HCT116 (cell line): ENCODE results near the gene WDR37. TPM values are rescaled to one million over a fixed set of nuclear protein-coding genes. Genes with fewer than 3 reads are reported as not detected.

Experiments
- ATAC-seq: fragments of 200-7000 bp; cut with Tn5 transposase; 2 replicates; pipeline ENCODE4 v1.9.1; 2020; ENCODE audit warnings: mild to moderate bottlenecking, moderate library complexity
- BruUV-seq: library from RNA; stranded (reverse); fragments of 400-500 nt; replicated peaks from 2 replicates; lab custom pipeline; 2021; lab: Mats Ljungman, UMichigan
- CTCF ChIA-PET: fragments of 300-600 bp; sonication (Branson Sonifier 250); formaldehyde crosslinking; loops from one replicate; lab custom pipeline; 2021; ENCODE audit warnings: antibody characterized with exemption; lab: Charles Lee
- POLR2A ChIA-PET: fragments of 300-600, 350-600 bp; sonication (Branson Sonifier 250); formaldehyde crosslinking; loops from one replicate; lab custom pipeline; 2021; ENCODE audit warnings: antibody characterized with exemption; lab: Charles Lee
- RAD21 ChIA-PET, 2 experiments: fragments of 300-600 bp; sonication (Branson Sonifier 250); formaldehyde crosslinking; loops; one replicate each; lab custom pipeline; 2023; ENCODE audit warnings: low total read pairs in 2 of 2; ENCODE audit not compliant: uncharacterized antibody in 2 of 2, unreplicated experiment in 2 of 2, low non-redundant PET in 1 of 2; lab: Charles Lee
- DNase-seq: peaks from one replicate; pipeline ENCODE4 v3.0.0-alpha.2; 2010; ENCODE audit warnings: low read depth, low spot score
- H2AFZ ChIP-seq: fragments of 200-600 bp; shearing (Covaris generic), sonication (generic); 2 replicates; pipeline ENCODE4 v1.6.1; 2017; ENCODE audit warnings: low read depth, mixed run types, mixed read lengths, antibody characterized with exemption, low read length; ENCODE audit not compliant: poor library complexity, severe bottlenecking
- H3K27ac ChIP-seq: 2 replicates; pipeline ENCODE4 v1.5.1; 2012; ENCODE audit warnings: low read depth, low read length
- H3K27me3 ChIP-seq: fragments of 200-600 bp; sonication (generic); 2 replicates; pipeline ENCODE4 v1.6.1; 2016; ENCODE audit warnings: mixed run types, low read length, mixed read lengths; ENCODE audit not compliant: insufficient read depth
- H3K36me3 ChIP-seq, 2 experiments: fragments of 200-500 bp in 1 of 2; fragments of 200-600 bp in 1 of 2; sonication (Bioruptor generic) in 1 of 2; sonication (generic) in 1 of 2; 2 replicates each; pipeline versions ENCODE4 v1.5.1 to v1.6.1; 2014 to 2016; ENCODE audit warnings: low read length in 2 of 2, inconsistent platforms in 1 of 2, mixed read lengths in 1 of 2, mixed run types in 1 of 2; ENCODE audit not compliant: insufficient read depth in 2 of 2, control insufficient read depth in 1 of 2
- H3K4me1 ChIP-seq, 2 experiments: fragments of 200-600 bp in 1 of 2; sonication (generic) in 1 of 2; 2 replicates each; pipeline versions ENCODE4 v1.5.1 to v1.6.1; 2012 to 2017; ENCODE audit warnings: low read length in 2 of 2, inconsistent platforms in 1 of 2, mild to moderate bottlenecking in 1 of 2, mixed read lengths in 1 of 2, mixed run types in 1 of 2, moderate library complexity in 1 of 2; ENCODE audit not compliant: insufficient read depth in 2 of 2, control insufficient read depth in 1 of 2
- H3K4me2 ChIP-seq: fragments of 200-600 bp; sonication (generic); 2 replicates; pipeline ENCODE4 v1.6.1; 2017; ENCODE audit warnings: mixed run types, low read length, mixed read lengths
- H3K4me3 ChIP-seq, 2 experiments: fragments of 200-600 bp in 1 of 2; sonication (generic) in 1 of 2; replicated peaks in 1 of 2; 2 replicates each; pipeline ENCODE4 v1.5.1; 2011 to 2016; ENCODE audit warnings: low read length in 2 of 2, control low read depth in 1 of 2, low read depth in 1 of 2, mild to moderate bottlenecking in 1 of 2, mixed read lengths in 1 of 2, mixed run types in 1 of 2
- H3K79me2 ChIP-seq: fragments of 200-600 bp; sonication (generic); 2 replicates; pipeline ENCODE4 v1.6.1; 2017; ENCODE audit warnings: mild to moderate bottlenecking, mixed run types, low read length, moderate library complexity, mixed read lengths; ENCODE audit not compliant: insufficient read depth
- H3K9ac ChIP-seq: fragments of 200-600 bp; sonication (generic); 2 replicates; pipeline ENCODE4 v1.6.1; 2016; ENCODE audit warnings: low read length, mixed read lengths
- H3K9me2 ChIP-seq: fragments of 200-600 bp; sonication (generic), shearing (Covaris generic); 2 replicates; pipeline ENCODE4 v1.6.1; 2017; ENCODE audit warnings: mixed run types, mild to moderate bottlenecking, moderate library complexity; ENCODE audit not compliant: insufficient read depth
- H3K9me3 ChIP-seq, 2 experiments: fragments of 200-500 bp in 1 of 2; fragments of 200-600 bp in 1 of 2; sonication (Bioruptor generic) in 1 of 2; sonication (generic) in 1 of 2; 2 replicates each; pipeline ENCODE4 v1.6.1; 2014 to 2017; ENCODE audit warnings: low read length in 2 of 2, mixed read lengths in 2 of 2, inconsistent platforms in 1 of 2, low read depth in 1 of 2, mild to moderate bottlenecking in 1 of 2, mixed run types in 1 of 2, moderate library complexity in 1 of 2; ENCODE audit not compliant: control insufficient read depth in 1 of 2, insufficient read depth in 1 of 2
- H4K20me1 ChIP-seq: fragments of 200-600 bp; sonication (generic), shearing (Covaris generic); 2 replicates; pipeline ENCODE4 v1.6.1; 2017; ENCODE audit warnings: mixed run types, mild to moderate bottlenecking, moderate library complexity; ENCODE audit not compliant: insufficient read depth
- ATF3 ChIP-seq: IDR thresholded peaks from 2 replicates; pipeline ENCODE4 v1.6.1; 2012
- CBX3 ChIP-seq: IDR thresholded peaks from 2 replicates; pipeline ENCODE4 v1.6.1; 2012; ENCODE audit warnings: low read depth
- CEBPB ChIP-seq: IDR thresholded peaks from 2 replicates; pipeline ENCODE4 v1.6.1; 2012; ENCODE audit warnings: low read depth
- CTCF ChIP-seq, 3 experiments: fragments of 200-600 bp in 1 of 3; sonication (generic) in 1 of 3; IDR thresholded peaks in 2 of 3; conservative IDR thresholded peaks in 1 of 3; 2 replicates each; pipeline ENCODE4 v1.5.1; 2012 to 2017; ENCODE audit warnings: low read depth in 2 of 3, low read length in 2 of 3, antibody characterized with exemption in 1 of 3, borderline replicate concordance in 1 of 3, control low read depth in 1 of 3, mild to moderate bottlenecking in 1 of 3, mixed read lengths in 1 of 3, mixed run types in 1 of 3, moderate library complexity in 1 of 3; ENCODE audit not compliant: insufficient read depth in 1 of 3
- EGR1 ChIP-seq: IDR thresholded peaks from 2 replicates; pipeline ENCODE4 v1.6.1; 2012; ENCODE audit warnings: low read depth
- ELF1 ChIP-seq: IDR thresholded peaks from 2 replicates; pipeline ENCODE4 v1.6.1; 2012; ENCODE audit warnings: low read depth, borderline replicate concordance
- EZH2 ChIP-seq: fragments of 200-600 bp; sonication (generic); IDR thresholded peaks from 2 replicates; pipeline ENCODE4 v1.6.1; 2017; ENCODE audit warnings: antibody characterized with exemption, mixed run types
- EZH2phosphoT487 ChIP-seq: fragments of 200-600 bp; IDR thresholded peaks from 2 replicates; pipeline ENCODE4 v1.6.1; 2018; ENCODE audit warnings: antibody characterized with exemption, borderline replicate concordance
- FOSL1 ChIP-seq: IDR thresholded peaks from 2 replicates; pipeline ENCODE4 v1.6.1; 2012; ENCODE audit warnings: low read depth
- JUND ChIP-seq: IDR thresholded peaks from 2 replicates; pipeline ENCODE4 v1.6.1; 2012
- MAX ChIP-seq: IDR thresholded peaks from 2 replicates; pipeline ENCODE4 v1.6.1; 2012
- POLR2A ChIP-seq: IDR thresholded peaks from 2 replicates; pipeline ENCODE4 v1.7.0; 2011; ENCODE audit warnings: borderline replicate concordance; ENCODE audit not compliant: insufficient read depth, insufficient read length; ENCODE audit errors: extremely low read depth
- POLR2AphosphoS5 ChIP-seq: IDR thresholded peaks from 2 replicates; pipeline ENCODE4 v1.6.1; 2011; ENCODE audit warnings: mild to moderate bottlenecking, low read depth, low read length, moderate library complexity
- REST ChIP-seq: IDR thresholded peaks from 2 replicates; pipeline ENCODE4 v1.6.1; 2012; ENCODE audit warnings: low read depth
- SIN3A ChIP-seq: IDR thresholded peaks from 2 replicates; pipeline ENCODE4 v1.6.1; 2012; ENCODE audit warnings: low read depth
- SP1 ChIP-seq: IDR thresholded peaks from 2 replicates; pipeline ENCODE4 v1.6.1; 2012; ENCODE audit warnings: low read depth
- YY1 ChIP-seq: IDR thresholded peaks from 2 replicates; pipeline ENCODE4 v1.6.1; 2011; ENCODE audit warnings: low read length, low read depth, moderate library complexity, mild to moderate bottlenecking; ENCODE audit not compliant: insufficient replicate concordance; ENCODE audit errors: extremely low read depth
- ZBTB33 ChIP-seq: IDR thresholded peaks from 2 replicates; pipeline ENCODE4 v1.6.1; 2011; ENCODE audit warnings: mild to moderate bottlenecking, low read length, moderate library complexity; ENCODE audit not compliant: insufficient replicate concordance; ENCODE audit errors: extremely low read depth
- ZFX ChIP-seq: fragments of 450-650 bp; IDR thresholded peaks from 2 replicates; pipeline ENCODE4 v1.6.1; 2017
- ZNF274 ChIP-seq: fragments of 200-500 bp; sonication (Bioruptor generic); IDR thresholded peaks from 2 replicates; pipeline ENCODE4 v1.6.1; 2014; ENCODE audit warnings: mild to moderate bottlenecking, low read depth, low read length, inconsistent platforms
- intact Hi-C: fragments of 100-400 bp; cut with micrococcal nuclease; formaldehyde crosslinking; loops from 2 replicates; pipeline ENCODE4 v1.10.0; 2022
- total RNA-seq: library from RNA; stranded (reverse); gene quantifications from one replicate; pipeline ENCODE4 v1.2.1, GENCODE V29; 2021; ENCODE audit not compliant: unreplicated experiment

WDR37 gene
- total RNA-seq, 1 experiment from 2014 or later: 9.1 TPM

- ChIA-PET POLR2A (no interaction called here), CTCF (no interaction called here), RAD21 (no interaction called here)
- Histone ChIP-seq H3K36me3 (no peaks in the 10 kb centered on the region), H3K9me2 (no peaks in the 10 kb centered on the region), H3K9ac (no peak overlapping the region), H3K4me1 (no peaks in the 10 kb centered on the region), H3K4me3 (no peak overlapping the region), H3K27ac (no peak overlapping the region), H3K27me3 (peaks cover 10% of the 10 kb centered on the region; the same call in 1 of the 2 replicates), H3K9me3 (no peaks in the 10 kb centered on the region), H3K79me2 (no peaks in the 10 kb centered on the region), H2AFZ (no peak overlapping the region), H3K4me2 (no peak overlapping the region), H4K20me1 (no peaks in the 10 kb centered on the region)
- intact Hi-C loops: no loop called here
- BruUV-seq: no TSS peak
- TF ChIP-seq FOSL1 (no peak), SP1 (no peak), CBX3 (no peak), EZH2 (no peak), CTCF (IDR thresholded peaks at IDR 0.05 in 2 of 3, conservative IDR thresholded peaks at IDR 0.05 in 1 of 3; ENCODE audit: borderline replicate concordance in 1 of 3, insufficient read depth in 1 of 3, low read depth in 2 of 3, low read length in 2 of 3) (no peak), YY1 (no peak), ELF1 (no peak), EZH2phosphoT487 (no peak), POLR2AphosphoS5 (no peak), EGR1 (no peak), MAX (no peak), CEBPB (no peak), ZNF274 (no peak), POLR2A (no peak), JUND (no peak), ATF3 (no peak), ZBTB33 (no peak), ZFX (no peak), REST (no peak), SIN3A (no peak)
- DNase-seq: no peak
- no peak for ATAC-seq
Measured at GRCh38 chr10:1158066-1158465, 101.9 kb downstream of the WDR37 start.
